Heart left ventricle (tissue), 16 donors: Measurements from ENCODE around the gene PRKCB. TPM values are rescaled to one million over a fixed set of nuclear protein-coding genes. Genes with fewer than 3 reads are reported as not detected.

ENCODE experiments used
- ATAC-seq, 4 donors: fragments of 200-7000 bp; cut with Tn5 transposase; one replicate each; pipeline ENCODE4 v1.9.1; 2020 to 2022; ENCODE audit warnings: moderate library complexity in 4 of 4, mild to moderate bottlenecking in 3 of 4, moderate number of reproducible peaks in 1 of 4
- DNase-seq, 5 donors: peaks; one replicate each; pipeline ENCODE4 v3.0.0-alpha.2; 2020
- H3K27ac ChIP-seq, 12 donors: fragments of 200-600 bp; sonication (generic) in 4 of 12; one replicate each; pipeline versions ENCODE4 v1.5.0 to v1.8.0; 2016 to 2022; ENCODE audit warnings: mild to moderate bottlenecking in 2 of 12
- H3K27me3 ChIP-seq, 9 donors: fragments of 200-600 bp; sonication (generic) in 2 of 9; one replicate each; pipeline versions ENCODE4 v1.5.1 to v1.8.0; 2016 to 2022; ENCODE audit warnings: mild to moderate bottlenecking in 3 of 9
- H3K36me3 ChIP-seq, 9 donors: fragments of 200-600 bp; sonication (generic) in 2 of 9; one replicate each; pipeline versions ENCODE4 v1.5.0 to v1.8.0; 2018 to 2022; ENCODE audit warnings: mild to moderate bottlenecking in 2 of 9
- H3K4me1 ChIP-seq, 12 donors: fragments of 200-600 bp; sonication (generic) in 4 of 12; one replicate each; pipeline versions ENCODE4 v1.5.0 to v1.8.0; 2016 to 2022; ENCODE audit warnings: mild to moderate bottlenecking in 3 of 12
- H3K4me3 ChIP-seq, 12 donors: fragments of 200-600 bp; sonication (generic) in 4 of 12; one replicate each; pipeline versions ENCODE4 v1.5.0 to v1.8.0; 2017 to 2022; ENCODE audit warnings: mild to moderate bottlenecking in 9 of 12, moderate library complexity in 4 of 12
- H3K9me3 ChIP-seq, 12 donors: fragments of 200-600 bp; sonication (generic) in 4 of 12; one replicate each; pipeline versions ENCODE4 v1.5.0 to v1.8.0; 2016 to 2022; ENCODE audit warnings: mild to moderate bottlenecking in 1 of 12
- CTCF ChIP-seq, 12 donors: fragments of 200-600 bp; sonication (generic) in 4 of 12; IDR thresholded peaks; one replicate each; pipeline versions ENCODE4 v1.5.0 to v1.8.0; 2018 to 2022; ENCODE audit warnings: antibody characterized with exemption in 12 of 12, mild to moderate bottlenecking in 5 of 12
- POLR2A ChIP-seq, 2 donors: fragments of 450-650 bp; IDR thresholded peaks; one replicate each; pipeline ENCODE4 v1.6.1; 2017; ENCODE audit warnings: antibody characterized with exemption in 2 of 2, mild to moderate bottlenecking in 2 of 2, moderate library complexity in 2 of 2
- WGBS, 4 donors: extraction: QIAGEN DNeasy Blood & Tissue Kit in 2 of 4; methylation state at CpG; one replicate each; pipeline versions ENCODE4 v1.1.5 to v1.1.7; 2013 to 2018; 5-methylcytosine and 5-hydroxymethylcytosine counted together
- intact Hi-C, 10 donors: fragments of 100-400 bp; cut with DNase I; formaldehyde crosslinking; loops; one replicate each; pipeline versions ENCODE4 v1.11.1 to v1.14.2; 2022
- polyA plus RNA-seq, 2 donors: library from polyadenylated mRNA; stranded (reverse); fragments of 200-250 nt; gene quantifications; one replicate each; pipeline ENCODE4 v1.2.3, GENCODE V29; 2013
- total RNA-seq, 9 donors: library from RNA; depleted of rRNA in 2 of 9; stranded (reverse); fragments of >200 nt in 2 of 9; fragmentation: NEBNext Ultra II Directional in 3 of 9; extraction: Animal tissue kit (Norgen Biotek cat#: 25700) in 3 of 9; gene quantifications; one replicate each; pipeline versions ENCODE4 v1.1.0 to v1.2.4, GENCODE V29; 2016 to 2023
- donor health status: ischemic (EF 13 %, LVEDD 7.1; RV severe dilation, severe dysfunction).
- donor health status: healthy with polysubstance abuse.
- donor health status: DM: no; HTN: yes; CAD: no.
- donor health status: DM: no; HTN: no; CAD: no.
- donor health status: ischemic (EF 25% LVEDD 6.9; RV normal size, moderate dysfunction).
- donor health status: ischemic (EF 25% LVEDD 5.7; RV mildly dilated, moderate dysfunction).
- donor health status: healthy.
- donor health status: DM: yes; HTN: yes; CAD: no.
- donor health status: ischemic (EF 35%, LVEDD 5.7; RV mildly dilated, moderate dysfunction).
- donor health status: nonischemic (EF 11% LVEDD 7.7; RV severe dilation, severe dysfunction).
- donor health status: DM: yes; HTN: yes; CAD: no.
- donor health status: PGD.
- donor health status: ischemic (EF 29% LVEDD 5.4; RV normal size, mild dysfunction).
- donor health status: nonischemic (EF 23%, LVEDD 6.1; RV moderate dilation, normal function).

PRKCB gene
- total and polyA plus RNA-seq, 11 donors = 0.30 to 18.4 (median 1.7) TPM

DNA sequence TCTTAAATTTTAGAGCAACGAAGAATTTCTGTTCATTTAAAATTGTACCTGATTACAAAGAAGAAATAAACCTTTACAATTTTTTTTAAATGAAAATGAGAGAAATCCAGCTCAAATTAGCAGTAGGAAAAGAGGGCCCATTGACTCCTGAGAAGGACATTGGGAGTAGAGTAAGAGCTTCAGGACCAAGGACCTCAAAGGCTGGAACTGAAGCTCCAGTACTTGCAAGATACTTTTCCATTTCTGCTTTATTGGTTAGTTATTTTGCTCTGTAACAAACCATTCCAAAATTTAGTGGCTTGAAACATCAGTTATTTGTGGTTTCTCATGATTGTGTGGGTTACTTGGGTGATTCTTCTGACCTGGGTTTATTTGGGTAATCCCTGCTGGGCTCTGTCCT is 165.9 kb downstream of the PRKCB start:
- TF ChIP-seq POLR2A (IDR thresholded peaks at IDR 0.05) (no peak), CTCF (IDR thresholded peaks at IDR 0.05) (no peak)
- Histone ChIP-seq H3K27ac (no peak overlapping the region), H3K36me3 (no peaks in the 10 kb centered on the region), H3K27me3 (peaks cover 0 to 23% (median 0%) of the 10 kb centered on the region in 9 donors), H3K4me3 (no peak overlapping the region), H3K4me1 (no peaks in the 10 kb centered on the region), H3K9me3 (no peaks in the 10 kb centered on the region)
- ATAC-seq = no peak
- intact Hi-C loops = loop anchor here in 1 of 10 donors (10.0 kb wide), 1 partner anchor 63 kb away; no protein-coding TSS in a partner anchor
- WGBS, 4 donors = 81 to 90% (median 87%) methylated on average over 1 of the region's 1 CpG
- no peak for DNase-seq

GRCh38 chr16:24002619-24003018 is 166.8 kb downstream of the PRKCB start:
- Histone ChIP-seq H3K9me3 (no peaks in the 10 kb centered on the region), H3K27ac (no peak overlapping the region), H3K36me3 (no peaks in the 10 kb centered on the region), H3K4me1 (no peaks in the 10 kb centered on the region), H3K4me3 (no peak overlapping the region), H3K27me3 (peaks cover 0 to 23% (median 0%) of the 10 kb centered on the region in 9 donors)
- no peak for DNase-seq
- WGBS, 4 donors = 54 to 86% (median 81%) methylated on average over 4 of the region's 4 CpGs
- intact Hi-C loops = loop anchor here in 1 of 10 donors (10.0 kb wide), 1 partner anchor 62 kb away; no protein-coding TSS in a partner anchor
- TF ChIP-seq POLR2A (IDR thresholded peaks at IDR 0.05) (no peak), CTCF (IDR thresholded peaks at IDR 0.05) (no peak)
- no peak for ATAC-seq

DNA sequence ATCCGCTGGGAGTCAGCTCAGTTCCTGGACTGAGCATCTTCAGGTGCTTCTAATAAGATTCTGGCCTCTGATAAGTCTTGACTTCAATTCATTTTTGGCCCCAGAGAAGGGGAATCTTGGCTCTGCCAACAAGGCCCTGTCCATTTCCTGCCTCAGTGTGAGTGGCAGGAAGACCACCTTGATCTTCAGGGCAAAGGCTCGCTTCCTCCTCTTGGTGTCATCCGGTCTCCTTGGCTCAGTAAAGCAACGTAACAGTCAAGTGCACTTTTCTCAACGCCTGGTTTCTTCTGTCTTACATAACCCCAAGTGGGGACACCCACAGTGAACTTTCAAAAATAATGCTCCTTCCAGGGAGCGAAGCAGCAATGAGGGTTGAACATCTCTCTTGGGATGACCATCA is 169.8 kb downstream of the PRKCB start:
- Histone ChIP-seq H3K9me3 (no peaks in the 10 kb centered on the region), H3K27ac (no peak overlapping the region), H3K4me3 (no peak overlapping the region), H3K27me3 (peaks cover 0 to 23% (median 0%) of the 10 kb centered on the region in 9 donors), H3K4me1 (peaks cover 0 to 11% (median 0%) of the 10 kb centered on the region in 12 donors), H3K36me3 (no peaks in the 10 kb centered on the region)
- WGBS, 4 donors = 68 to 83% (median 72%) methylated on average over 6 of the region's 6 CpGs
- intact Hi-C loops = loop anchor here in 2 of 10 donors (5.0 to 10.0 kb wide), 2 partner anchors 59 to 268 kb away; no protein-coding TSS in a partner anchor
- TF ChIP-seq CTCF (IDR thresholded peaks at IDR 0.05) (no peak), POLR2A (IDR thresholded peaks at IDR 0.05) (no peak)
- ATAC-seq (no peak), DNase-seq (no peak)

- 60 to 75% (median 67%) methylated on average over 7 of the region's 7 CpGs for WGBS, 4 donors
- H3K4me3 ChIP-seq = no peak overlapping the region
- TF ChIP-seq POLR2A (IDR thresholded peaks at IDR 0.05) = no peak
- H3K27me3 ChIP-seq = peaks cover 0 to 23% (median 0%) of the 10 kb centered on the region in 9 donors
- H3K9me3 ChIP-seq = no peaks in the 10 kb centered on the region
- H3K4me1 ChIP-seq = peaks cover 0 to 11% (median 0%) of the 10 kb centered on the region in 12 donors
- H3K27ac ChIP-seq = no peak overlapping the region
- ATAC-seq (no peak), DNase-seq (no peak)
- intact Hi-C loops = loop anchor here in 2 of 10 donors (5.0 to 10.0 kb wide), 2 partner anchors 57 to 270 kb away; no protein-coding TSS in a partner anchor
- H3K36me3 ChIP-seq = no peaks in the 10 kb centered on the region
Measured at GRCh38 chr16:24007391-24007790, 171.6 kb downstream of the PRKCB start.

DNA sequence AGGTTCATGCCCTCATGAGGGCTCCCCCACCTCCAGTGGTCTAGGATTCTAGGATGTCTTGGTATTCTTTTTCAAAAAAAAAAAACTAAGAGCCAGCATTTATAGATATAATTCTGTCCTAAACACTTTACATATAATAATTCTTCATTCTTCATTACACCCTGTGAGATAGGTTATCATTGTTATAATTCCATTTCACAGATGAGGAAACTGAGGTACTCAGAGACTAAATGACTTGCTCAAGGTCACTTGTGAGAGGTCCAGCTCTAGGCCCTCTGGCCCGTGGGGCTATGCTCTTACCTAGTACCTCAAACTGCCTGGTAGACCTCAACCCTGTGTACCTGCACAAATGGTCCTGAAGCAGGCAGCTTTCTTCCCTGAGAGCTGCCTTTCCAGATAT is 172.2 kb downstream of the PRKCB start:
- 29 to 55% (median 43%) methylated on average over 1 of the region's 1 CpG for WGBS, 4 donors
- no peak overlapping the region for H3K4me3 ChIP-seq
- H3K27ac ChIP-seq = no peak overlapping the region
- TF ChIP-seq CTCF (IDR thresholded peaks at IDR 0.05) (no peak), POLR2A (IDR thresholded peaks at IDR 0.05) (no peak)
- no peaks in the 10 kb centered on the region for H3K9me3 ChIP-seq
- H3K27me3 ChIP-seq = peaks cover 0 to 25% (median 0%) of the 10 kb centered on the region in 9 donors
- intact Hi-C loops = loop anchor here in 2 of 10 donors (5.0 to 10.0 kb wide), 2 partner anchors 57 to 271 kb away; no protein-coding TSS in a partner anchor
- H3K36me3 ChIP-seq = no peaks in the 10 kb centered on the region
- H3K4me1 ChIP-seq = peaks cover 0 to 11% (median 0%) of the 10 kb centered on the region in 12 donors
- DNase-seq (no peak), ATAC-seq (no peak)
